HG03442 (cell line): ENCODE measurements around the gene ALDH2.
A peak's percentile ranks its signal among the peaks of the same experiment; 100 is the strongest.
"Not testable (repeated sequence)": the region's sequence is repeated elsewhere in the genome, so short reads cannot be mapped to it uniquely, and the experiment has no call there.

Experiments
- ATAC-seq: cut with Tn5 transposase; IDR thresholded peaks from one replicate; pipeline ENCODE4 v1.9.1; 2021; ENCODE audit warnings: mild to moderate bottlenecking, moderate library complexity; ENCODE audit not compliant: unreplicated experiment

ALDH2 gene

DNA sequence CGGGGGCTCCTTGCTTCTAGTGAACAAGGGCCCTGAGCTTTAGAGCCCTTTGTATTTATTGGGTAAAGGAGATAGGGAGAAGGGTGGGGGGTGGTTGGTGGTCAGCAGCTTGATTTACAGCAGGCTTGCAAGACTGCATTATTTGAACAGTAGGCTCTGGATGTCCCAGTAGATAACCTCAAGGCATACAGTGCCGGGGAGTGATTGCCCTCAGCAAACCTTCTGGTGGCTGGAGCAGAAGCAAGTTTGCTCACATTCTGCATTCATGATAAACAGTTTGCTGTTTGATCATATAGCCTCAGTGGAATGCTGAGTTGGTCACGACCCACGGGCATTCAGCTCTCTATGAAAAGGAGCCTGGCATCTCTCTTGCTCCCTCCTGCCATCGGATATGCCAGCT, 58.8 kb downstream of the ALDH2 start:
- no peak for ATAC-seq

DNA sequence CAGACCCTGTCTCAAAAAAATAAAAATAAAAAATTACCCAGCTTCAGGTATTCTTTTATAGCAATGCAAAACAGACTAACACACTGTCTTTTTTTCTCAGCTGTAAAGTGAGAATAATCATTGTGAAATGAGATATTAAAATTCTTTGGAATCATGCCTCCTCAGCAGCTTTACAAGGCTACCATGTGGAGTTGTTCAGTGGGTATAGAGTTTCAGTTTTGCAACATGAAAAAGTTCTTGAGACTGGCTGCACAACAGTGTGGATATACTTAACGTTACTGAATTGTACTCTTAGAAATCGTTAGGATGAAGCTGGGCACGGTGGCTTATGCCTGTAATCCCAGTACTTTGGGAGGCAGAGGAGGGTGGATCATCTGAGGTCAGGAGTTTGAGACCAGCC, 59.6 kb downstream of the ALDH2 start:
- no peak for ATAC-seq

DNA sequence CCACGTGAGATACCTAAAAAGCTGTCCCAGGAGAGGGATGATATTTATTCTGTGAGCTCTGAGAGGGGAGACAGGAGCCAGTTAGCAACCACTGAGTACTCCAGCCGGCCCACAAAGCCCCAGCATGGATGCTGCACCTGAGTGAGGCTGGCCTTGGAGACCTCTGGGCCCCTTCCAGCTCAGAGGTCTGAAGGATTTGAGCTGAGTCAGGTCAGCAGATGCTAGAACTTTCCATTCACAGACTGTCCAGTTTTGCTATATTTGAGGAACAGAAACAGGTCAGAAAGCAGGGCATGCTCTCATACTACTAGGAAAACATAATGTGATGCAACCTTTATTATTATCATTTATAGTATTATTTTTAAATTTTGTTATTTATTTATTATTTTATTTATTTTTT, 60.3 kb downstream of the ALDH2 start:
- ATAC-seq = no peak

DNA sequence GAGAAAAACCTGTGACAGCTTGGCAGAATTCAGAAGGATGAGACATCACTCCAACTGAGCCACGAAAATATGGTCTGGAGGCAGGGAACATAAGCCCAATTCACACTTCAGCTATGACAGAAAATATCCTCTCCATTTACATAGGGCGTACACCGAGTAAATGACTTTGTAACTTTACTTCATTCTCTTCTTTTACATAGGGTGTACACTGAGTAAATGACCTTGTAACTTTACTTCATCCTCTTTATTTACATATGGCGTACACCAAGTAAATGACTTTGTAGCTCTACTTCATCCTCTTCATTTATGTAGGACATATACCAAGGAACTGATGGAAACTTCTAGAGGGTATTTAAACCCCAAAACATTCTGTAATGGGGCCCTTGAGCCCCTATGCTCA, 61.2 kb downstream of the ALDH2 start:
- ATAC-seq = no peak

DNA sequence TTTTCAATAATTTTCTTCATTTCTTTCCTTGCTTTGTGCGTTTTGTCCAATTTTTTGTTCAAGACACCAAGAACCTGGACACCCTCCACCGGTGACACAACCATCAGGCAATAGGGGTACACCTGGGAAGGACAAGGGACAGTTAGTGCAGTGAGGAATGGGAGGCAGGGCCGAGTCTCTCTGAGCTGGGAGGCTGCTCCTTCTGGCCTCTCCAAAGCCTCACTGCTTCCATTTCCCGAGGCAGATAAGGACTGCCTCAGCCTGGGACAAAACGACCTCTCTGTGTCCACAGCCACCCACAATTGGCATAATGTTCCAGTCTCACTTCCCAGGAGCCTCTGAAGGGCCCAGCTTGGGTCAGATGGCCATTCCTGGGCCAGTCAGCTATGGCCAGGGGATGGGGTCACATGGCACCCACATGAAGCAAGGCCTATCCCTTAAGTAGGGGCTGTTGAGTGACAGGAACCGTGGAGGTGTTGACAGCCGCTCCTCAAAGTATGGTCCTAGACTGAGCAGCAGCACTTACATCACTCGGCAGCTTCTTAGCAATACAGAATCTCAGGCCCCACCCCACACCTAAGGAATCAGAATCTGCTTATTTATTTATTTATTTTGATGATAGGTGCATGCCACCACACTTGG, 61.7 kb downstream of the ALDH2 start:
- ATAC-seq = no peak

DNA sequence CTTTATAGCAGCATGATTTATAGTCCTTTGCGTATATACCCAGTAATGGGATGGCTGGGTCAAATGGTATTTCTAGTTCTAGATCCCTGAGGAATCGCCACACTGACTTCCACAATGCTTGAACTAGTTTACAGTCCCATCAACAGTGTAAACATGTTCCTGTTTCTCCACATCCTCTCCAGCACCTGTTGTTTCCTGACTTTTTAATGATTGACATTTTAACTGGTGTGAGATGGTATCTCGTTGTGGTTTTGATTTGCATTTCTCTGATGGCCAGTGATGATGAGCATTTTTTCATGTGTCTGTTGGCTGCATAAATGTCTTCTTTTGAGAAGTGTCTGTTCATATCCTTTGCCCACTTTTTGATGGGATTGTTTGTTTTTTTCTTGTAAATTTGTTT, 62.9 kb downstream of the ALDH2 start:
- not testable (repeated sequence) for ATAC-seq

DNA sequence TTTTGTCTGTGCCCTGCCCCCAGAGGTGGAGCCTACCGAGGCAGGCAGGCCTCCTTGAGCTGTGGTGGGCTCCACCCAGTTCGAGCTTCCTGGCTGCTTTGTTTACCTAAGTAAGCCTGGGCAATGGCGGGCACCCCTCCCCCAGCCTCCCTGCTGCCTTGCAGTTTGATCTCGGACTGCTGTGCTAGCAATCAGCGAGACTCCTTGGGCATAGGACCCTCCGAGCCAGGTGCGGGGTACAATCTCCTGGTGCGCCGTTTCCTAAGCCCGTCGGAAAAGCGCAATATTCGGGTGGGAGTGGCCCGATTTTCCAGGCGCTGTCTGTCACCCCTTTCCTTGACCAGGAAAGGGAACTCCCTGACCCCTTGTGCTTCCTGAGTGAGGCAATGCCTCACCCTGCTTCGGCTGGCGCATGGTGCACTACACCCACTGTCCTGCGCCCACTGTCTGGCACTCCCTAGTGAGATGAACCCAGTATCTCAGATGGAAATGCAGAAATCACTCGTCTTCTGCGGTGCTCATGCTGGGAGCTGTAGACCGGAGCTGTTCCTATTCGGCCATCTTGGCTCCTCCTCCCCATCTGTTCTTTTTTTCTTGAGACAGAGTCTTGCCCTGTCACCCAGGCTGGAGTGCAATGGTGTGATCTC, 68.1 kb downstream of the ALDH2 start:
- not testable (repeated sequence) for ATAC-seq

DNA sequence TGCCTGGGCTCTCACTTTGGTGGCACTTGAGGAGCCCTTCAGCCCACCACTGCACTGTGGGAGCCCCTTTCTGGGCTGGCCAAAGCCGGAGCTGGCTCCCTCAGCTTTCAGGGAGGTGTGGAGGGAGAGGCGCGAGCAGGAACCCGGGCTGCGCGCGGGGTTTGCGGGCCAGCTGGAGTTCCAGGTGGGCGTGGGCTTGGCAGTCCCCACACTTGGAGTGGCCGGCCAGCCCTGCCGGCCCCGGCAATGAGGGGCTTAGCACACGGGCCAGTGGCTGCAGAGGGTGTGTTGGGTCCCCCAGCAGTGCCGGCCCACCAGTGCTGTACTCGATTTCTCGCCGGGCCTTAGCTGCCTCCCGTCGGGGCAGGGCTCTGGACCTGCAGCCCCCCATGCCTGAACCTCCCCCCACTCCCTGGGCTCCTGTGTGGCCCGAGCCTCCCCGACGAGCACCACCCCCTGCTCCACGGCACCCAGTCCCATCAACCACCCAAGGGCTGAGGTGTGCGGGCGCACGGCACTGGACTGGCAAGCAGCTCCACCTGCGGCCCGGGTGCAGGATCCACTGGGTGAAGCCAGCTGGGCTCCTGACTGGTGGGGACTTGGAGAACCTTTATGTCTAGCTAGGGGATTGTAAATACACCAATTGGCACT, 68.9 kb downstream of the ALDH2 start:
- ATAC-seq = not testable (repeated sequence)

DNA sequence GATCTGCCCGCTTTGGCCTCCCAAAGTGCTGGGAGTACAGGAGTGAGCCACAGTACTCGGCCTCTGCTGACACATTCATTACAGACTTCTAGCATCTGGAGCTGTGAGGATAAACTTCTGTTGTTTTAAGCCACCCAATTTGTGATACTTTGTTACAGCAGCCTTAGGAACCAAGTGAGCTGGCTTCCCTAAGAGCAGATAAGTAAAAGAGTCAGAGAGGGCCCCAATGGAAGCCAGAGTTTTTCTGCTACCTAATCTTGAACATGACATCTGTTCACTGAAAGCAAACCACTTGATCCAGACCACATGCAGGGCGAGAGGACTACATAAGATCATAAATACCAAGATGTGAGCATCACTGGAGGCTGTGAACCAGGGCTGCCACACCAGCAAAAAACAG, 71.6 kb downstream of the ALDH2 start:
- ATAC-seq = no peak

DNA sequence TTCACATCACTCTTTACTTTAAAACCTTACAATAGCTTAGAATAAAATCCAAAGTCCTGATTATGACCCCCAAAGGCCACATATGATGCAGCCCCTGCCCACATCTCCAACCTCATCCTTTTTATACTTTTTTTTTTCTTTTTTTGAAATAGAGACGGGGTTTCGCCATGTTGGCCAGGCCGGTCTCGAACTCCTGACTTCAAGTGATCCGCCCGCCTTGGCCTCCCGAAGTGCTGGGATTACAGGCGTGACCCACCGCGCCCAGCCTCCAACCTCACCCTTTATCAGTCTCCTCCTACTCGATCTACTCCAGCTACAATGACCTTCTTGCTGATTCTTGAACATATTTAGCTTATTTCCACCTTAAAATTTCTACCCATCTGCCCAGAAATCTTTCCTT, 74.1 kb downstream of the ALDH2 start:
- no peak for ATAC-seq

DNA sequence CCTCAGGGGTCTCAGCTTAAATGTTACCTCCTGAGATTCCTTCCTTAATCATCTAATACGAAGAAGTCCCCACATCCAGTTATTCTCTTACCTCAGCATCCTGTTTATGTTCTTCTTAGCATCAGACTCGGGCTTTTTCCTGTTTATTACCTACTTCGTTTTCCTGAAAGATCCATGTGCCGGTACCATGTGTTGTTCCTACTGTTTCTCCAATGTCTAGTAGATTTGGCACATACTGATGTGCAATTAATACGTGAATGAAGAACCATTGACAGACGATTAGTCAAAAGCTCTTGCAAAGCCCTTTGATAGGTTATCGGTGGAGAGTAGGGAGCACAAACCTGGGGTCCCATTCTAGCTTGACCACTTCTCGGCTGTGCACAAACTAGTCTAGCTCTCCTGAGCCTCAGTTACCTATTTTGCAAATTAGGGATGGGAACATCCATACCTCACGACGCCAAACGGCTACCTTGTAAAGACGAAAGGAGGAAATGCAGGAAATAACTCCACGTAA, 74.6 kb downstream of the ALDH2 start:
- peak; percentile 11 for ATAC-seq

DNA sequence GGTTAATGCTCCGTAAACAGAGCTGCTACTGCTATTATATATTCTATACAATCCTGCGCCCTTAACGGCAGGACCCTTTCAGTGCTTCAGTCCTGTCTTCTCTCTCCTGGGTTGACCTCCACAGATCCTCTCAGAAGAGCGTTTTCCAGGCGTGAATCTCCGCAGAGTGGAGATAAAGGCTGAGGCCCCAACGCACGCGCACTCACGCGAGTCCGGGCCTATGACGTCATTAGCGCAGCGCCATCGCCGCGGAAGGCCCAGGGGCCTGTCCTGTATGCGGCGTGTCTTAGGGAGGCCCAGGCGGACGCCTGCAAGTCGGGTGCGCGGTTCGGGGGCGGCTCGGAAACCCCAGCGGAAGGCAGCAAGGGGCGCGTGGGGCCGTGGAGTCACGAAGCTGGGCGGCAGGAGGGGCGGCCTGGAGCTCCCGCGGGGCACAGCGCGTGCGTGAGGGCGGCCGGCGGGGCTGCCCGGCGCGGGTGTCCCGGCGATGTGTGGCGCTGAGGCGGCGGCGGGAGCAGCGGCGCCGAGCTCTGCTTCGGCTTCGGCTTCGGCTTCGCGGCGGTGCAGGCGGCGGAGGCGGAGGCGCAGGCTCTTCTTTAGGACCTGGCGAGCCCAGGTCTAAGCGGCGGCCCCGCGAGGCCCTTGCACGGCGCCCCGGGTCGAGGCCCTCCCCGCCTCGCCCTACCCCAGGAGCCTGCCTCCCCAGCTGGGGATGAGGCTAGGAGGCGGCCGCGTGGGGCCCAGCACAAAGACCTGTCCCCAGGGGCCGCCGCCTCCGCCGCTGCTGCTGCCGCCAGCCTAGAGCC, 75.2 kb downstream of the ALDH2 start, which contains the start of gene MAPKAPK5:
Gene MAPKAPK5 (plus strand): TSS at position 479 of the 806 bp plus-strand sequence. CDS start 506 bp downstream, outside the sequence.
- ATAC-seq = peak; percentile 77

DNA sequence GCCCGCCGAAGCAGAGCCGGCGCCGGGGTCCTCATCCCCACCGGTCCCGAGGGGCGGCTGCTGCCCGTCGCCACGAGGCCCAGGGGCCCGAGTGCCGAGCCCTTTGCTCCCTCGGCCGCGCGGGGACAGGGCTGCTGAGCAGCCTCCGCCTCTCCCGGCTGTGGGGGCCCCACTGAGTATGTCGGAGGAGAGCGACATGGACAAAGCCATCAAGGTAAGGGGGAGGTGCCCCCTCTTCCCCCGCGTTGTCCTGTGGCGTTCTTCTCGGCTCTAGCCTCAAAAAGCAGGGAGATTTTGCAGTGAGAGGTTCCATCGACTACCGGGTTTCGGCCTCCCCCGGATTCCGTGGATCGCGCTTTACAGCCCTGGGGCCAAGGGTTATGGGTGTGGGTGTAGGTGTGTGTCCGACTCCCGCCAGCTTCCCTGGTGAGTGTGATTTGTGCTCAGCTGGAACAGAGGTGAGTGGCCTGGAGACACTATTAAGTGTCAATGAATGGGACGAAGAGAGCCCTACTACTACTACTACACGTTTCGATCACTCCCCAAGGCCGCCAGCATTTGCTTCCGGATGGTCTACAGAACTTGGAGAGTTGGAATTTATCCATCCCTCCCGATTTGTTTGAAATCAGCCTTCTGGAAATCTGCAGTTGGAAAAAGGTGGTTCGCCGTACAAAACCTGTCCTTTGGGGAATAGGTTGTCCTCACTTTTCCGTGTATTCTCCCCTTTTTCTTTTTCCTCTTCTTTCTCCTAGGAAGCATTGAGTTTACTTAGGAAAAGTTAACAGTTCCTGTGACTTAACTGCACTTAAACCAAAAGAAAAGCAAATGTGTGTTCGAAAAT, 76.0 kb downstream of the ALDH2 start:
- peak; percentile 20 for ATAC-seq

DNA sequence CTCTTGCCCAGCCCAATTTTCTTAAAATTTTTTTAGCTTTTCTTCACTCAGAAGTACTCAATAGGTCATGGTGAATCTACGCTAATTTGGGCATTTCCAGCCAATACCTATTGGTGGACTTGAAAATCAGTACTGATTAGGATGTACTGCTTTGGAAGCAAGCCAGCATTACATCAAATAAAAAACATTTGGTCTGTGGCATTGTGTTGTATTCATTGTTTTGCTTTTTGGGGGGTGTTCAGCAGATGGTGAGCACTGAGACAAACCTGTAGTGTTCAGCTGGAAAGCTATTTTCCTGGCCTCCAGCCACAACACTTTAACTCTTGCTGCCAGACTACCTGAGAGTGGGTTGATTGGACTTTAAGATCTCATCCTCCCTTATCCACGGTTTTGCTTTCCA, 79.3 kb downstream of the ALDH2 start:
- ATAC-seq = no peak

DNA sequence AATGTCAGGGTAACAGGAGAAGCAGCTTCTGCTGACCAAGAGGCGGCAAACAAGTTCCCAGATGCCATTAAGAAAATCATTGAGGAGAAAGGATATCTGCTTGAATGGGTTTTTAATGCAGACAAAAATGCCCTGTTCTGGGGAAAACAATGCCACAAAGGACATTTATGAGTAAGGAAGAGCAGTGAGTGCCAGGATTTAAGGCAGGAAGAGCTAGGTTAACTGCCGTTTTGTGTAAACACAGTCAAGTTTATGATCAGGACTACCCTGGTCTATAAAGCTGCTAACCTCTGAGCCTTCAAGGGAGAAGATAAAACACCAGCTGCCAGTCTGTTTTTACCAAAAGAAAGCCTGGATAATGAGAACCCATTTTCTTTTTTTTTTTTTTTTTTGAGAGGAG, 83.8 kb downstream of the ALDH2 start:
- ATAC-seq = no peak

DNA sequence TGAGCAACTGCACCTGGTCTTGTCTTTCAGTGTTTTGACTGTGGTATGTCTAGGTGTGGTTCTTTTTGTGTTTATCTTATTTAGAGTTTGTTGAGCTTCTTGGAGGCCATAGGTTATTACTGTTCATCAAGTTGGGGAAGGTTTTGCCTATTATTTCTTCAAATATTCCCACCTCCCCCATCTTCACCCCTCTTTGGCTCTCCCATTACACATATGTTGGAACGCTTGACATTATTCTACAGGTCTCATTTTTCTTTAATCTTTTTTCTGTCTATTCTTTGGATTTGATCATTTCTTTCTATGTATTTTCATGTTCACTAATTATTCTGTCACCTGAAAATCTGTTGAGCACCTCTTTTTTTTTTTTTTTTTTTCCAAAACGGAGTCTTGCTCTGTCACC, 91.5 kb downstream of the ALDH2 start:
- ATAC-seq = no peak

DNA sequence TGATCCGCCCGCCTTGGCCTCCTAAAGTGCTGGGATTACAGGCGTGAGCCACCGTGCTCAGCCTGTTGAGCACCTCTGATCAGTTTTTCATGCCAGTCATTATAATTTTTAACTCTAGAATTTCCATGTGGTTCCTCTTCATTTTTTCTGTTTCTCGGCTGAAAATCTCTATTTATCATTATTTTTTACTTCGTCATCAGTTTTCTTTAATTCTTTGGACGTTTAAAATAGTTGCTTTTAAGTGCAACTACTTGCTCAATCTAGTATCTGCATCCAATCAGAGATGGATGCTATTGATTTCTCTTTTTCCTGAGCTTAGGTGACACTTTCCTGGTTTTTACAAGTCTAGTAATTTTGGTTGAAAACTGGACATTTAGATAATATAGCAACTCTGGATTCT, 92.0 kb downstream of the ALDH2 start:
- no peak for ATAC-seq

DNA sequence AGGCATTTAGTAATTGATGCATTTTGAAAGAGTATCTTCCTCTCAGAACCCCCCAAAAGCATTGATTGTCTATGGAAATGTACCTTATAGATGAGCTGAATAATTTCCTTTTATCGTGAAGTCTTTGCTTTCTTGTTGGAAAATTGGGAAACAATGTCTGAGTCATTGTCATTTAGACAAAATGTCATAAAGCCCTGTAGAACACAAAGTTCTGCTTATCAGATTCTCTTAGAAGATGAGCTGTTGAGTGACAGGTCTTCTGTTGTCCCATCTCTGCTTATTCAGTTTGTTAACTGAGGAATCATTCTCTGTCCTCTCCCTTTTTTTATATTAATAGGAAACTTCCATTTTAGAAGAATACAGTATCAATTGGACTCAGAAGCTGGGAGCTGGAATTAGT, 98.2 kb downstream of the ALDH2 start:
- ATAC-seq = no peak
